GM12891 (cell line): ENCODE measurements around the gene ZYX.
A peak's percentile ranks its signal among the peaks of the same experiment; 100 is the strongest.
"Not testable (repeated sequence)": the region's sequence is repeated elsewhere in the genome, so short reads cannot be mapped to it uniquely, and the experiment has no call there.

Experiments used
- DNase-seq: peaks from one replicate; pipeline ENCODE4 v3.0.0; 2011; ENCODE audit warnings: low spot score; ENCODE audit not compliant: insufficient read length
- FAIRE-seq: peaks from 2 replicates; lab custom pipeline; 2011; peaks lifted over from hg19 to GRCh38; lab: Jason Lieb, UNC
- PAX5 ChIP-seq: IDR thresholded peaks from 2 replicates; pipeline ENCODE4 v1.6.1; 2011; ENCODE audit warnings: low read length, moderate library complexity, mild to moderate bottlenecking; ENCODE audit not compliant: insufficient read depth, severe bottlenecking
- POLR2A ChIP-seq: IDR thresholded peaks from 2 replicates; pipeline ENCODE4 v1.6.1; 2011; ENCODE audit warnings: low read depth, low read length, control low read depth
- POLR2AphosphoS5 ChIP-seq: IDR thresholded peaks from 2 replicates; pipeline ENCODE4 v1.6.1; 2011; ENCODE audit warnings: low read depth, low read length, control low read depth
- POU2F2 ChIP-seq: IDR thresholded peaks from 2 replicates; pipeline ENCODE4 v1.6.1; 2011; ENCODE audit warnings: low read depth, mild to moderate bottlenecking, control low read depth, low read length, moderate library complexity
- SPI1 ChIP-seq: IDR thresholded peaks from 2 replicates; pipeline ENCODE4 v1.6.1; 2011; ENCODE audit warnings: low read depth, low read length, control low read depth
- TAF1 ChIP-seq: IDR thresholded peaks from 2 replicates; pipeline ENCODE4 v1.6.1; 2011; ENCODE audit warnings: low read depth, low read length, control low read depth

Gene ZYX

DNA sequence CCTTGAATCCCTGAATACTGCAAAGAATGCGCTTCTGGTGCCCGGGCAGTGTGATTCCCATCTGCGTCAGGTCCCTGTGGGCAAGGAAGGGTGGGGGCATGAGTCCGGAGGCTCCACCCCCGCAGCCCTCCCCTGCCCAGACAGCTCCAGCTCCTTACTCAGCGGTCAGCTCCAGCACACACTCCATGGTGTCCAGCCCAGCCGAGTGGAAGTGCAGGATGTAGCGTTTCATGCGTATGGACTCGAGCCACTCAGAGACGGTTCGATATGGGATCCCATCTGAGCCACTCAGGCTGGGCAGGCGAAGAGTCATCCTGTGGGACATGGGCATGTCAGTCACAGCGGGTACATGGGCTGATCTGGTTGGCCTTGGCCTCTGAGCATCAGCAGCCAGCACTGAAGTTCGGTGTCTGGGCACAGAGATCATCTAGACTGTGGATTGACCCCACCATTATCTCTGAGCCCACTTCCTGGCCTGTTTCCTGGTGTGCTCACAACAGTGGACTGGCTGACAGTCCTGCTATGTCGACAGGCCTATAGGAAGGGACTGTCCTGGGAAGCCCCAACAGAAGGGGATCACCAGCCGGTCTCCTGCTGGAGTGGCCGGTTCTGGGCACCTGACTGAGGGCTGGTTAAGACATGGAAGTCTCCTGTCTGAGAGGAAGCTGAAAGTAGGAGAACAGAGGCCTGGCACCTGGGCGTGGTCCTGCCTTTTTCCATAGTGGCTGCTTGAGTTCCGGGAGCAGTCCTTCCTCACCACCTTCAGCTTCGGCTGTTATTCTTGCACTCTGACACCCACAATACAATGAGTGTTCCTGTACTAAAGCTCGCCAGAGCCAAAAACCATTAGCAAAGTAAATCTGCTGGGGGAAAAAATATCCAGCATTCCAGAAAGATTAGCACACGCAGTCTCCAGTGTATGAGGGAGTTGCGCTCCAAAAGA is 10.6 kb downstream of the ZYX start:
- FAIRE-seq (no peak), DNase-seq (no peak)
- TF ChIP-seq TAF1 (no peak), POLR2AphosphoS5 (peak; percentile 28; the same call in 1 of the 2 replicates), PAX5 (no peak)

DNA sequence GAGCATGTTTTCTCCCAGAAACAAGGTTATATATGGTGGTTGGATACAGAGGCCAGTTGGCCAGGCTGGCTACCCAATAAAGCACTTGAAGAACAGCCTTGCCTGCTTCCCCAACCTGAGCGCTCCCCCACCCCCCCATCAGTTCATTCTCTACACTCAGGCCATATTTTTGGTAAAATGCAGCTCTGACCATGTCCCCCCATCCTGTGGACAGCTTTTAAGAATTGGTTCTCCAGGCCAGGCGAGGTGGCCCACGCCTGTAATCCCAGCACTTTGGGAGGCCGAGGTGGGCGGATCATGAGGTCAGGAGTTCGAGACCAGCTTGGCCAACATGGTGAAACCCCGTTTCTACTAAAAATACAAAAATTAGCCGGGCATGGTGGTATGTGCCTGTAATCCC is 11.3 kb downstream of the ZYX start:
- DNase-seq: not testable (repeated sequence)

DNA sequence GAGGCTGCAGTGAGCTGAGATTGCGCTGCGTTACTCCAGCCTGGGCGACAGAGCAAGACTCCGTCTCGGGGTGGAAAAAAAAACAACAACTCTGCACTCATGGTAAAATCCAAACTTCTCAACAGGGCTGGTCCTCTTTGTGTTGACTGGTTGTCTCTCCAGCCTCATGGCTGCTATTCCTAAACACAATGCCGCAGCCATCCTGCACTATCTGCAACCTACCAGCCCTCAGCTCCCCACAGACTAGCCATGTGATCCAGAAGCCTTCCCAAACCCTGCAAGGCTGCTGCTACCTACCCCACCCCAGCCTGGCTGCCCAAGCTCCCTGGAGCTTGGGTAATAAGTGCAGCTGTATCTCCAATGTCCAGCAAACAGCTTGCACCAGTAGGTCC is 11.7 kb downstream of the ZYX start:
- no peak for DNase-seq
- TF ChIP-seq SPI1 (no peak), TAF1 (no peak), POLR2A (no peak), PAX5 (no peak), POU2F2 (no peak), POLR2AphosphoS5 (no peak)
- FAIRE-seq: no peak

More for the DNA sequence above, 11.3 kb downstream of the ZYX start:
- not testable (repeated sequence) for FAIRE-seq

DNA sequence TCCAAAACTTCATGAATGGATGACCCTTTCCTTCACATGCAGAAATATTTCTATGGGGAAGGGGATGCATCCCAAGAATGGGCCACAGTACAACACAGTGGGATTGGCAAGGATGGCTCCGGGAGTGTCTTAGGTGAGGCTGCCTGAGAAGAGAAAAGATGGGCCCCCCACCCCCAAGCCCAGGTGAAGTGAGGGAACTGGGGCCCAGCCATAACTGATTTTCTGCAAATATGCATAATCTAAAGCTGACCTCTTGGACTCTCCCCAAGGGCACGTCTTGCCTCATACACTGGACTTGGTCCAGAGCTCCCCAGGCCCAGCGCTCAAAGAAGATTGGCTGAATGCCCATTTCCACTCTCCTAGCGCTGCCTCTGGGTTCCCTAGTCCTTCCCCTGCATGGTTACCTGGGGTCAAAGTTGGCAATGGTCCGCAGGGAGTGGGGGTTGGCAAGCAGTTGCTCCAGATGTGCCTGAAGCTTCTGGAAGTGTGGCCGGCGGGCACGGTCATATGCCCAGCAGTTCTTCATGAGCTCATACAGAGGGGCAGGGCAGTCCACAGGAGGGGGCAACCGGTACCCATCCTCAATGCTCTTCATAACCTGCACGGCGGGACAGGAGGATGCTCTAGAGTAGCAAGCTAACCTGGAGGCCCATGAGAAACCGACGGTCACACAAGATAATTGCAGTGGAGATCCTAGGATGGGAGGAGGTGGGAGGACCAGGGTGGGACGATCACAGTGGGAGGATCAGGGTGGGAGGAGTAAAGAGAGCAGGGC is 12.3 kb downstream of the ZYX start:
- FAIRE-seq: no peak
- TF ChIP-seq PAX5: no peak
- TF ChIP-seq POLR2AphosphoS5: no peak
- no peak for TF ChIP-seq SPI1
- no peak for TF ChIP-seq TAF1
- no peak for TF ChIP-seq POLR2A
- no peak for TF ChIP-seq POU2F2
- no peak for DNase-seq

DNA sequence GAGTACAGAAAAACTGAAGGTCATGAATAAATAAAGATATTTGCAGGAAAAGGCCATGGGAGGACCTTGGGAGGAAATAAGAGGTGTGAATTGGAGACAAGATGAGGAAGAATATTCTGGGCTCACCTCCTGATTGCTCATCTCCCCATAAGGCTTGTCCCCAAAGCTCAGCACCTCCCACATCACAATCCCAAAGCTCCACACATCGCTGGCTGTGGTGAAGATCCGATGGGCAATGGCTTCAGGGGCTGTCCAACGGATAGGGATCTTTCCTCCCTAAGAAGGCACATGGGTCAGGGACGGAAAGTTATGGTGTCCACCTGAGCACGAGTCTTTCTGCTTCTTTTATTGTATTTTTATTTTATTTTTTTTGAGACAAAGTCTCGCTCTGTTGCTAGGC is 12.9 kb downstream of the ZYX start:
- DNase-seq: no peak
- FAIRE-seq: no peak
- no peak for TF ChIP-seq TAF1
- TF ChIP-seq PAX5: no peak
- TF ChIP-seq POU2F2: no peak
- TF ChIP-seq SPI1: no peak
- TF ChIP-seq POLR2A: no peak
- TF ChIP-seq POLR2AphosphoS5: no peak

DNA sequence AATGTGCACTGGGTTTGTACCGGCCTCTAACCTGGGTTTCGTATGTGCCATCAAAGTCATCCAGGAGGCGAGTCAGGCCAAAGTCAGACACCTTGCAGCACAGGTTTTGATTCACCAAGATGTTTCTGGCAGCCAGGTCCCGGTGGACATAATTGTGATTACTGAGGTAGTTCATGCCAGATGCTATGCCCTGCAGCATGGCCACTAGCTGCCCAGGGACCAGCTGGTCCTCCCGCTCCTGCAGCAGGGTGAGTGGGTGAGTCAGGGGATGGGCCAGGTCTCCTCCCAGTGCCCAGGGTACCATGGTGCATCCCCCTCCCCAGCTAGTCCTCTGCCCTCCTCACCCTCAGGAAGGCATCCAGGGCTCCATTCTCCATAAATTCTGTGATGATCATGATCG is 13.6 kb downstream of the ZYX start:
- FAIRE-seq (no peak), DNase-seq (no peak)
- TF ChIP-seq POLR2A: no peak
- TF ChIP-seq SPI1: no peak
- no peak for TF ChIP-seq POLR2AphosphoS5
- TF ChIP-seq POU2F2: no peak
- TF ChIP-seq PAX5: no peak
- TF ChIP-seq TAF1: no peak

DNA sequence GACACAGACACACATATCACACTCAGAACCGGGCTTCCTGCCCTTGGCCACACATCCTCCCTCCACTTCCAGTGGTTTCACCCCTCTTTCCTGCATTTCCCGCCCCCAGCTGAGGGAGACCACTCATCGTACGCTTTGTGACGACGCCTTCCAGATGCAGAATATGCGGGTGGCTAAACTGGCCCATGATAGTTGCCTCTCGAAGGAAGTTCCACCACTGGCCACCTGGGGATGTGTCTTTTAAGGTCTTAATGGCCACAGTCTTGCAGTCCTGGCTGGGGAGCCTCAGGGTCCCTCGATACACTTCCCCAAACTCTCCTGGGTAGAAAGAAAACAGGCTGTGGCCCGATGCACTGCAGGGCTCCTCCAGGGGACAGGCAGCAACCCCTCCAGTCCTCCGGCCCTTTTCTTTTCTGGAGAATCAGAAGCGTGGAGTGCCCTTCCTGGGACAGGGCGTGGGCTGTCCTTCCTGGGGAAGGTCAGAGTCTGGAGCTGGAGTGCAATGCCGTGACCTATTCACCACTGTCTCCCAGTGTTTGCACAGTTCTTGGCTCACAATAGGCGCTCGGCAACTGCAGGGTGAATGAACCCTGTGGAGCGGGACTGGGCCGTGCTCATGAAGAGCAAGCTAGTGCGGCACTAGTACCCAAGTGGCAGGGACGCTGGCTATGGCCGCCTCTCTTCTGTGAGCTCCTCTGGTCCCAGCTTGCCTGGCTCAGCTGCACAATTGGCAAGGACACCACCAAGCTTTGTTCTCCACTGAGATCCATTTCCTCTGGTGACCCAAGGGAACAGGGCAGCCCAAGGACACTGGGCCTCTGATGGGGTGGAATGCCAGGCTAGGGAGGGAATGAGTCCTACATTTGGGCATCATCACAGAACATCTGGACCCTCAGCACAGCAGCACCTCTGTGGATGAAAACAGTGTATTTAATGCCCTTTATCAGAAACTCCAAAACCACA is 14.3 kb downstream of the ZYX start:
- FAIRE-seq: no peak
- TF ChIP-seq TAF1 (no peak), POU2F2 (no peak), POLR2A (no peak), SPI1 (no peak), POLR2AphosphoS5 (no peak), PAX5 (no peak)

DNA sequence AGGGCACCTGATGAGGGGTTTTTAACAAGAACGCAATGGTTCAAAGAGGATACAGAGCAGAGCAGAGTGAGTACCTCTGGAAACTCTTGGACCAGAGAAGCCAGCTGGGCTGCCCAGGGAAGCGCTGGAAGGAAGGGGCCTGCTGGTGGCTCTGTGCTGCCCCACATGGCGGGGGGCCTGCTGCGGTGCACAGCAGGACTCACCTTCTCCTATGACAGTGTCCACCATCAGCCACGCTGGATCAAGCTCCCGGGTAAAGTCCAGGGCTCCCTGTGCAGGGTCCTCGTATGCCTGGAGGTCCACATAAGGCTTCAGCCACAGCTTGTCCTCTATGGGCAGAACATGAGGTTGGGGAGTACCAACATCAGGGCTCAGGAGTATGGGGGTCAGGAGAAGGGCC is 15.0 kb downstream of the ZYX start:
- no peak for FAIRE-seq
- TF ChIP-seq SPI1 (no peak), PAX5 (no peak), TAF1 (no peak), POU2F2 (no peak), POLR2AphosphoS5 (no peak), POLR2A (no peak)

More for the DNA sequence above, 14.3 kb downstream of the ZYX start:
- DNase-seq: no peak

More for the DNA sequence above, 15.0 kb downstream of the ZYX start:
- DNase-seq: no peak
